H7 (cell line): ENCODE results near the gene PRPF38B. TPM values are rescaled to one million over a fixed set of nuclear protein-coding genes. Genes with fewer than 3 reads are reported as not detected.

Experiments
- DNase-seq: peaks from one replicate; pipeline ENCODE4 v3.0.0; 2012
- H3K27me3 ChIP-seq: 2 replicates; pipeline ENCODE4 v1.6.0; 2011; ENCODE audit warnings: mild to moderate bottlenecking, low read length; ENCODE audit not compliant: control insufficient read depth, insufficient read depth
- H3K36me3 ChIP-seq: replicated peaks from 2 replicates; pipeline ENCODE4 v1.5.1; 2011; ENCODE audit warnings: low read length; ENCODE audit not compliant: control insufficient read depth, insufficient read depth
- H3K4me3 ChIP-seq: 2 replicates; pipeline ENCODE4 v1.5.1; 2011; ENCODE audit warnings: low read depth, mild to moderate bottlenecking, control low read depth, low read length, moderate library complexity; ENCODE audit not compliant: insufficient read depth
- total RNA-seq: library from RNA; depleted of rRNA; stranded (reverse); fragments of >200 nt; shearing (Covaris generic); gene quantifications from 2 replicates; pipeline ENCODE4 v1.2.3, GENCODE V29; 2014; rRNA removed

PRPF38B gene
- total RNA-seq, 1 experiment from 2014 or later: 31.9 TPM

GRCh38 chr1:108750476-108751181 is 58.5 kb downstream of the PRPF38B start:
- H3K36me3 ChIP-seq: no peaks in the 10 kb centered on the region; the same call in 1 of the 2 replicates
- no peak overlapping the region for H3K4me3 ChIP-seq
- peaks cover 2% of the 10 kb centered on the region; the same call in 1 of the 2 replicates for H3K27me3 ChIP-seq
- DNase-seq: no peak

Other genes with a start within 250 kb of the PRPF38B start
- not detected in 2 replicates for gene NBPF6, start 242.0 kb upstream of the PRPF38B start, total RNA-seq
- 25.1 and 39.6 TPM in 2 replicates for gene EEIG2, start 132.2 kb upstream of the PRPF38B start, total RNA-seq
- gene HENMT1, start 31.2 kb upstream of the PRPF38B start, total RNA-seq: 17.5 and 18.0 TPM in 2 replicates
- 0.03 and 0.33 TPM in 2 replicates for gene FNDC7, start 20.6 kb downstream of the PRPF38B start, total RNA-seq
- 31.0 and 45.7 TPM in 2 replicates for gene STXBP3, start 54.4 kb downstream of the PRPF38B start, total RNA-seq
- not detected in 2 replicates for gene AKNAD1, start 164.8 kb downstream of the PRPF38B start, total RNA-seq
- 31.2 and 34.5 TPM in 2 replicates for gene GPSM2, start 184.7 kb downstream of the PRPF38B start, total RNA-seq